Measurements from ENCODE around the gene EIF4A2.

Gene EIF4A2

DNA sequence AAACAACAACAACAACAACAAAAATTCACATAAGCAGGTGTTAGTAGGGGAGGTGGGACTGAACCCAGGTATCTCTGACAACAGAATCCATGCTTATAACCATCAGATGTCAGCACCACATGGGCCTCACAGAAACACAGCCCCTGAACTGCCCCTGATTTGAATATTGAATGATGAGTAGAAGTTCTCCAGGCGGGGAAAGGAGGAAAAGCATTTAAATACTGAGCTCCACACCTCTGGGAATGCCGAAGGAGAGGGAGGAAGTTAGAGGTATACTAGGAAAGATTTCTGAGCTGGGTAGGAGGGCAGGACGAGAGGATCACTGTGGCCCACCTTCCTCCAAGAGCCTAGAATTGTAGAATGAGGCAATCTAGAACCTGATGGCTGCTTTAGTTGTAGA, 31.9 kb upstream of the EIF4A2 start:
- Histone ChIP-seq H3K79me1 (ENCODE audit: low read length) (no peaks in the 10 kb centered on the region), H3K27ac (ENCODE audit: low read depth, low read length) (no peak overlapping the region), H2AK5ac (ENCODE audit: low read length) (no peak overlapping the region), H3K27me3 (ENCODE audit: insufficient read depth, low read length, poor library complexity) (no peaks in the 10 kb centered on the region), H3K4me2 (ENCODE audit: low read length) (no peak overlapping the region), H4K5ac (ENCODE audit: low read length) (no peak overlapping the region), H3K36me3 (ENCODE audit: control insufficient read depth, insufficient read depth, low read length) (no peaks in the 10 kb centered on the region), H3K4ac (ENCODE audit: low read depth, low read length) (peak overlapping the region; percentile 42), H4K8ac (ENCODE audit: low read depth, low read length) (no peak overlapping the region), H3K4me1 (ENCODE audit: control insufficient read depth, low read depth, low read length) (no peaks in the 10 kb centered on the region), H3K23ac (ENCODE audit: low read length) (no peak overlapping the region), H2BK5ac (ENCODE audit: low read length) (no peak overlapping the region), H3K79me2 (ENCODE audit: control insufficient read depth, insufficient read depth, low read length) (no peaks in the 10 kb centered on the region), H3K56ac (ENCODE audit: low read length) (no peak overlapping the region), H3K4me3 (ENCODE audit: low read length) (no peak overlapping the region), H2BK120ac (ENCODE audit: low read depth, low read length) (no peak overlapping the region), H3K18ac (ENCODE audit: low read length) (peak overlapping the region; percentile 41), H3K9ac (ENCODE audit: low read length) (no peak overlapping the region), H2BK15ac (replicated peaks; ENCODE audit: low read depth) (no peak overlapping the region)
- DNase-seq, result peak; percentile 34
- no CpG with 5 or more reads among the region's 3 CpGs for WGBS (ENCODE audit: extremely low coverage, insufficient coverage, low lambda C conversion rate)

DNA sequence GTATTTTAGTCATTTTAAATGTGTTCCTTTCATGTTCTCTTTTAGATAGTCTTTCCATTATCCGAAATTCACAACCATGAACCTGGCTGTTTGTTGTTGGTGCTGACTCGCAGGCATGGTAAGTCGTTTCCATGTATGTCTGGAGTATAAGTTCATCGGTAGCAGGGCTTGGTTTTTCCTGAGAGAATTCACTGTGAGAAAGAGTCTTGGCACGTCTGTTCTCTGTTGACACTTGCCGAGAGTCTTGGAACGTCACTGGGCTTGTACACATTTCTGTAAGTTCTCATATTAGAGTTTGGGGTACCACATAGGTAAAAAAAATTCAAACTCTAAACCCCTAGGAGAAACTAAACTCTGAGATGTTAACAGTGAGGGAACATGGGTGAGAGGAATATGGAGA, 29.4 kb upstream of the EIF4A2 start:
- Histone ChIP-seq H3K4ac (ENCODE audit: low read depth, low read length) (peak overlapping the region; percentile 29), H2BK120ac (ENCODE audit: low read depth, low read length) (peak overlapping the region; percentile 67), H3K9ac (ENCODE audit: low read length) (no peak overlapping the region), H3K27me3 (ENCODE audit: insufficient read depth, low read length, poor library complexity) (no peaks in the 10 kb centered on the region), H3K18ac (ENCODE audit: low read length) (no peak overlapping the region), H2AK5ac (ENCODE audit: low read length) (no peak overlapping the region), H3K79me1 (ENCODE audit: low read length) (no peaks in the 10 kb centered on the region), H2BK15ac (replicated peaks; ENCODE audit: low read depth) (no peak overlapping the region), H3K79me2 (ENCODE audit: control insufficient read depth, insufficient read depth, low read length) (no peaks in the 10 kb centered on the region), H3K4me1 (ENCODE audit: control insufficient read depth, low read depth, low read length) (no peaks in the 10 kb centered on the region), H3K4me2 (ENCODE audit: low read length) (no peak overlapping the region), H4K5ac (ENCODE audit: low read length) (no peak overlapping the region), H3K56ac (ENCODE audit: low read length) (no peak overlapping the region), H3K4me3 (ENCODE audit: low read length) (no peak overlapping the region), H2BK5ac (ENCODE audit: low read length) (no peak overlapping the region), H3K36me3 (ENCODE audit: control insufficient read depth, insufficient read depth, low read length) (no peaks in the 10 kb centered on the region), H3K23ac (ENCODE audit: low read length) (no peak overlapping the region), H4K8ac (ENCODE audit: low read depth, low read length) (no peak overlapping the region), H3K27ac (ENCODE audit: low read depth, low read length) (no peak overlapping the region)
- no CpG with 5 or more reads among the region's 7 CpGs for WGBS (ENCODE audit: extremely low coverage, insufficient coverage, low lambda C conversion rate)
- no peak for DNase-seq

DNA sequence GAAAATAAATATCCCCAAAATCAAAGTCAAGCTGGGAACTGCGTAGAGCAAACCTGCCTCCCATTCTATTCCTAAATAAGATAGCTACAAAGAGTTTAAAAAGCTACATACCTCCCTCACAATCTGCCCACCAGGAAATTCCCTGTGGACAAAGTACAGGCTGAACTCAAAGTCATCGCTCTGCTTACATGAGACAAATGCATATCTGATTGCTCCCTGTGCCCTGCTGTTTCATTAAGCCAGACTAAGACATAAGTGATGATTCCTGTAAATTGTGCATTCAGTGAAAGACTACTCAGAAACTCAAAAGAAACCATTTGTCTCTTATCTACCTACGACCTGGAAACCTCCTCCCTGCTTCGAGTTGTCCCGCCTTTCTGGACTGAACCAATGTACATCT, 28.5 kb upstream of the EIF4A2 start:
- Histone ChIP-seq H3K18ac (ENCODE audit: low read length) (no peak overlapping the region), H2BK120ac (ENCODE audit: low read depth, low read length) (no peak overlapping the region), H4K5ac (ENCODE audit: low read length) (no peak overlapping the region), H3K23ac (ENCODE audit: low read length) (no peak overlapping the region), H3K79me1 (ENCODE audit: low read length) (no peaks in the 10 kb centered on the region), H3K4me3 (ENCODE audit: low read length) (no peak overlapping the region), H3K79me2 (ENCODE audit: control insufficient read depth, insufficient read depth, low read length) (no peaks in the 10 kb centered on the region), H2BK15ac (replicated peaks; ENCODE audit: low read depth) (no peak overlapping the region), H3K4me2 (ENCODE audit: low read length) (no peak overlapping the region), H3K27me3 (ENCODE audit: insufficient read depth, low read length, poor library complexity) (no peaks in the 10 kb centered on the region), H4K8ac (ENCODE audit: low read depth, low read length) (no peak overlapping the region), H2AK5ac (ENCODE audit: low read length) (no peak overlapping the region), H3K4me1 (ENCODE audit: control insufficient read depth, low read depth, low read length) (no peaks in the 10 kb centered on the region), H2BK5ac (ENCODE audit: low read length) (no peak overlapping the region), H3K4ac (ENCODE audit: low read depth, low read length) (no peak overlapping the region), H3K56ac (ENCODE audit: low read length) (no peak overlapping the region), H3K9ac (ENCODE audit: low read length) (no peak overlapping the region), H3K36me3 (ENCODE audit: control insufficient read depth, insufficient read depth, low read length) (no peaks in the 10 kb centered on the region), H3K27ac (ENCODE audit: low read depth, low read length) (no peak overlapping the region)
- WGBS (ENCODE audit: extremely low coverage, insufficient coverage, low lambda C conversion rate), result no CpG with 5 or more reads among the region's 5 CpGs
- DNase-seq, result no peak

DNA sequence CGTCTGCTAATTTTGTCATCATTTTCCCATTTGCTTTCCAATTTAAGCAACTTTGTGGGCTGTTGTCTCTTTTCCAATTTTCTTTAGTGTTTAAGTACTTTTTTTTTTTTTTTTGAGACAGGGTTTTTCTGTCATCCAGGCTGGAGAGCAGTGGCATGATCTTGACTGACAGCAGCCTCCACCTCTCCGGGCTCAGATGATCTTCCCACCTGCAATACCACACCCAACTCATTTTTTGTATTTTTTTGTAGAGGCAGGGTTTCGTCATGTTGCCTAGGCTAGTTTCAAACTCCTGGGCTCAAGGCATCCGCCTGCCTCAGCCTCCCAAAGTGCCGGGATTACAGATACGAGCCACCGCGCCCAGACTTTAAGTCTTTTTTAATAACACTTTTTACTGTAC, 26.2 kb upstream of the EIF4A2 start:
- WGBS (ENCODE audit: extremely low coverage, insufficient coverage, low lambda C conversion rate), result no CpG with 5 or more reads among the region's 8 CpGs
- no peak overlapping the region for H2BK15ac ChIP-seq (replicated peaks; ENCODE audit: low read depth)
- no peak overlapping the region for H3K9ac ChIP-seq (ENCODE audit: low read length)
- no peaks in the 10 kb centered on the region for H3K27me3 ChIP-seq (ENCODE audit: insufficient read depth, low read length, poor library complexity)
- H4K5ac ChIP-seq (ENCODE audit: low read length), result no peak overlapping the region
- H2BK5ac ChIP-seq (ENCODE audit: low read length), result no peak overlapping the region
- H3K4me1 ChIP-seq (ENCODE audit: control insufficient read depth, low read depth, low read length), result no peaks in the 10 kb centered on the region
- H3K4me2 ChIP-seq (ENCODE audit: low read length), result no peak overlapping the region
- H4K8ac ChIP-seq (ENCODE audit: low read depth, low read length), result no peak overlapping the region
- no peak overlapping the region for H3K4me3 ChIP-seq (ENCODE audit: low read length)
- H3K23ac ChIP-seq (ENCODE audit: low read length), result no peak overlapping the region
- no peaks in the 10 kb centered on the region for H3K79me2 ChIP-seq (ENCODE audit: control insufficient read depth, insufficient read depth, low read length)
- no peak overlapping the region for H3K27ac ChIP-seq (ENCODE audit: low read depth, low read length)
- H3K4ac ChIP-seq (ENCODE audit: low read depth, low read length), result no peak overlapping the region
- H3K79me1 ChIP-seq (ENCODE audit: low read length), result no peaks in the 10 kb centered on the region
- H2BK120ac ChIP-seq (ENCODE audit: low read depth, low read length), result no peak overlapping the region
- H2AK5ac ChIP-seq (ENCODE audit: low read length), result no peak overlapping the region
- no peaks in the 10 kb centered on the region for H3K36me3 ChIP-seq (ENCODE audit: control insufficient read depth, insufficient read depth, low read length)
- no peak overlapping the region for H3K18ac ChIP-seq (ENCODE audit: low read length)
- H3K56ac ChIP-seq (ENCODE audit: low read length), result no peak overlapping the region
- DNase-seq, result no peak

DNA sequence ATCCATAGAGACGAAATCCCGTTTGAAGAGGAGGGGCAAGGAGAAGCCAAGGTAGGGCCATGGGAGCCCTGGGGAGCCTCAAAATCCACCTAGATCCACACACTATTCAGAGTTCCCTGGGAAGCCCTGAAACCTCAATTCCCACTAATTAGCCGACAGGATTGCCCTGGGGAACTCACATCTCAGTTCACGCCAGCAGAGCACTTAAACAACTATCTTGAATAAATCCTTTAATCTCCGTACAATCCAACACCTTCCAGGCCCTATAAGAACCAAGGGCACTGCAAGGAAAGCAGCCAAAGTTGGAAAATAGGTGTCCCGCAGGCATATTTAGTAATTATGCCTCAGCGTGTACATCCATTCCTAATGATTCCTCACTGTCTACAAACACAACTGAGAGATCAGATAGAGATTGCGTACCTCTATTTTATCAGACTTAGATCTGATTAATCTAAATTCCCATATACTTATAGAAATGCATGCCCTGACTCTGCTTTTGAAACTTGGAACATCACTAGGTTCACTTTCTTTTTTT, 25.6 kb upstream of the EIF4A2 start:
- no peaks in the 10 kb centered on the region for H3K4me1 ChIP-seq (ENCODE audit: control insufficient read depth, low read depth, low read length)
- H3K36me3 ChIP-seq (ENCODE audit: control insufficient read depth, insufficient read depth, low read length), result no peaks in the 10 kb centered on the region
- H3K27ac ChIP-seq (ENCODE audit: low read depth, low read length), result no peak overlapping the region
- H3K79me1 ChIP-seq (ENCODE audit: low read length), result no peaks in the 10 kb centered on the region
- no peak overlapping the region for H3K4me2 ChIP-seq (ENCODE audit: low read length)
- H2BK120ac ChIP-seq (ENCODE audit: low read depth, low read length), result no peak overlapping the region
- no peak overlapping the region for H3K23ac ChIP-seq (ENCODE audit: low read length)
- H4K5ac ChIP-seq (ENCODE audit: low read length), result no peak overlapping the region
- H4K8ac ChIP-seq (ENCODE audit: low read depth, low read length), result no peak overlapping the region
- no peak overlapping the region for H2BK5ac ChIP-seq (ENCODE audit: low read length)
- H3K4ac ChIP-seq (ENCODE audit: low read depth, low read length), result no peak overlapping the region
- no CpG with 5 or more reads among the region's 8 CpGs for WGBS (ENCODE audit: extremely low coverage, insufficient coverage, low lambda C conversion rate)
- H3K56ac ChIP-seq (ENCODE audit: low read length), result no peak overlapping the region
- H3K18ac ChIP-seq (ENCODE audit: low read length), result no peak overlapping the region
- H3K79me2 ChIP-seq (ENCODE audit: control insufficient read depth, insufficient read depth, low read length), result no peaks in the 10 kb centered on the region
- H3K27me3 ChIP-seq (ENCODE audit: insufficient read depth, low read length, poor library complexity), result no peaks in the 10 kb centered on the region
- no peak overlapping the region for H3K9ac ChIP-seq (ENCODE audit: low read length)
- no peak overlapping the region for H2AK5ac ChIP-seq (ENCODE audit: low read length)
- H2BK15ac ChIP-seq (replicated peaks; ENCODE audit: low read depth), result no peak overlapping the region
- peak; percentile 49 for DNase-seq
- no peak overlapping the region for H3K4me3 ChIP-seq (ENCODE audit: low read length)

DNA sequence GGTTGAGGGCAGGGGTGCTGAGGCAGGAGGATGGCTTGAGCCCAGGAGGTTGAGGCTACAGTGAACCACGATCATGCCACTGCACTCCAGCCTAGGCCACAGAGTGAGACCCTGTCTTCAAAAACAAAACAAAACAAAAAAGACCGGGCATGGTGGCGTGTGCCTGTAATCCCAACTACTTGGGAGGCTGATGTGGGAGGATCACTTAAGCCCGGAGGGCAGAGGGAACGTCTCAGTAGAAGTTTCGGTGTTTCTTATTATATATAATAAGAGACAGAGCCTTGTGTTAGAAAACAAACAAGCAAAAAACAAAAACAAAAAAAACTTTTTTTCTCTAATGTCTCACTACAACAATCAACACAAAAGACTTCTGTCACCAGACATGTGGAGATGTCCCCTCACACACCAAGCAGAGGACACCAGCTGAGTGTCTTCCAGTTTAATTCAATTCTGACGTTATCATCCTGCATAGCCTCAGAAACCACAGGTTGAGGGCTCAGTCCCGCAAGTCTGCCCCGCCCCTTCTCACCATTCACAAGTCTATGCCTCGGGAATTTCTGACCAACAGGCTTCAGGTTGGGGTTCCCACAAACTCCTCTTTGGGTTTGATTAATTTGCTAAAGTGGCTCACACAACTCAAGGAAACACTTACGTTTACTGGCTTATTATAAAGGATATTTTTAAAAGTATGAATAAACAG, 24.0 kb upstream of the EIF4A2 start:
- no peak overlapping the region for H3K56ac ChIP-seq (ENCODE audit: low read length)
- no peak overlapping the region for H3K4ac ChIP-seq (ENCODE audit: low read depth, low read length)
- H3K27me3 ChIP-seq (ENCODE audit: insufficient read depth, low read length, poor library complexity), result no peaks in the 10 kb centered on the region
- H2AK5ac ChIP-seq (ENCODE audit: low read length), result no peak overlapping the region
- no peaks in the 10 kb centered on the region for H3K79me1 ChIP-seq (ENCODE audit: low read length)
- H3K27ac ChIP-seq (ENCODE audit: low read depth, low read length), result no peak overlapping the region
- no peak overlapping the region for H3K4me2 ChIP-seq (ENCODE audit: low read length)
- DNase-seq, result peak; percentile 46
- H3K79me2 ChIP-seq (ENCODE audit: control insufficient read depth, insufficient read depth, low read length), result no peaks in the 10 kb centered on the region
- H2BK5ac ChIP-seq (ENCODE audit: low read length), result no peak overlapping the region
- no peak overlapping the region for H2BK15ac ChIP-seq (replicated peaks; ENCODE audit: low read depth)
- no peak overlapping the region for H3K23ac ChIP-seq (ENCODE audit: low read length)
- H3K9ac ChIP-seq (ENCODE audit: low read length), result no peak overlapping the region
- no peak overlapping the region for H3K18ac ChIP-seq (ENCODE audit: low read length)
- no peaks in the 10 kb centered on the region for H3K4me1 ChIP-seq (ENCODE audit: control insufficient read depth, low read depth, low read length)
- no peak overlapping the region for H4K8ac ChIP-seq (ENCODE audit: low read depth, low read length)
- H3K4me3 ChIP-seq (ENCODE audit: low read length), result no peak overlapping the region
- no peak overlapping the region for H4K5ac ChIP-seq (ENCODE audit: low read length)
- H3K36me3 ChIP-seq (ENCODE audit: control insufficient read depth, insufficient read depth, low read length), result no peaks in the 10 kb centered on the region
- no peak overlapping the region for H2BK120ac ChIP-seq (ENCODE audit: low read depth, low read length)
- WGBS (ENCODE audit: extremely low coverage, insufficient coverage, low lambda C conversion rate), result no CpG with 5 or more reads among the region's 11 CpGs

Data from mesendoderm (in vitro differentiated cells).